ENCODE data around the gene CCNE1. TPM values are rescaled to one million over a fixed set of nuclear protein-coding genes. Genes with fewer than 3 reads are reported as not detected.

The CCNE1 gene
- total and polyA plus RNA-seq, 2 of the 13 experiments (the other 11 are each of a cell fraction or from before 2014, with no cell fraction given): 16.0 to 50.6 TPM

DNA sequence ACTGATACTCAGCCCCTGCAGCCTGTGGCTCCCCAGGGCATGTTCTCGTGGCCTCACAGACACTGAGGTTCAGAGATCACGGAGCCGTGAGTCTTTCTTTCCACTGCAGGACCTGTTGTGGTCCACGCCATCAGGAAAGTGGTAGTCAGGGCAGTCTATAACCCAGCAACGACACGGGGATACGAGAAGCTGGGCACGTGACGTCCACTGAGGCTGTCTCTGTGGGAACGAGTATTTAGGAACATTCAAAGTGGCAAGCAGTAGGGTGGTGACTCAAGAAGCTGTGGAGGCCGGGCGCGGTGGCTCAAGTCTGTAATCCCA, 29.6 kb upstream of the CCNE1 start:
- H3K27me3 ChIP-seq (ENCODE audit: control insufficient read depth in 1 of 2, insufficient read depth in 2 of 2, low read length in 2 of 2): peaks cover 3 to 4% of the 10 kb centered on the region in 2 experiments; a peak in 3 of 5 replicates
- ChIA-PET POLR2A (no interaction called here), CTCF (ENCODE audit: low intra/inter-chr PET ratio, low total read pairs) (no interaction called here)
- intact Hi-C loops (cut with micrococcal nuclease; ENCODE audit: unreplicated experiment) (no loop called here), in situ Hi-C loops (cut with HindIII; ENCODE audit: extremely low pct_ligation_motif_present, low pct_unique_long_range_greater_than_20kb) (no loop called here)
- H4K20me1 ChIP-seq (ENCODE audit: insufficient read depth, low read length): no peaks in the 10 kb centered on the region
- no peak overlapping the region for H2AFZ ChIP-seq (ENCODE audit: low read length)
- ATAC-seq: no peak
- 47% methylated on average over 10 of the region's 13 CpGs for WGBS (ENCODE audit: low lambda C conversion rate)
- H3K9ac ChIP-seq (ENCODE audit: insufficient read depth, low read depth, low read length): no peak overlapping the region
- no peaks in the 10 kb centered on the region for H3K79me2 ChIP-seq (ENCODE audit: insufficient read depth, low read length)
- H3K9me3 ChIP-seq (ENCODE audit: low read length): no peaks in the 10 kb centered on the region
- no peak overlapping the region for H3K27ac ChIP-seq (ENCODE audit: extremely low read length, insufficient read depth, low read length)
- no TSS peak for BruUV-seq (replicated peaks)
- no peaks in the 10 kb centered on the region for H3K4me1 ChIP-seq (ENCODE audit: insufficient read depth, low read length)
- H3K4me2 ChIP-seq (ENCODE audit: low read depth, low read length): no peak overlapping the region; the same call in 1 of the 2 replicates
- FAIRE-seq: no peak
- no peak for DNase-seq (ENCODE audit: low spot score)
- no peak overlapping the region for H3K4me3 ChIP-seq (replicated peaks in 1 of 3; ENCODE audit: insufficient read depth in 1 of 3, low read depth in 2 of 3, low read length in 3 of 3)
- no peaks in the 10 kb centered on the region for H3K36me3 ChIP-seq (replicated peaks in 1 of 2; ENCODE audit: control insufficient read depth in 1 of 2, insufficient read depth in 2 of 2, low read length in 2 of 2)
- no peak for TF ChIP-seq ELF3 (CRISPR knock-in tag; IDR thresholded peaks at IDR 0.05)
- TF ChIP-seq ZNF878 (CRISPR knock-in tag; IDR thresholded peaks at IDR 0.05): no peak
- TF ChIP-seq NR2F1 (CRISPR knock-in tag; IDR thresholded peaks at IDR 0.05): no peak
- TF ChIP-seq SRSF9 (IDR thresholded peaks at IDR 0.05; ENCODE audit: borderline replicate concordance, insufficient read depth, low read depth, low read length, poor library complexity, severe bottlenecking): no peak
- no peak for TF ChIP-seq SOX5 (CRISPR knock-in tag; IDR thresholded peaks at IDR 0.05; ENCODE audit: borderline replicate concordance)
- no peak for TF ChIP-seq ZNF143 (CRISPR knock-in tag; IDR thresholded peaks at IDR 0.05)
- no peak for TF ChIP-seq ZC3H13 (CRISPR knock-in tag; IDR thresholded peaks at IDR 0.05)
- TF ChIP-seq, protein P1, sequence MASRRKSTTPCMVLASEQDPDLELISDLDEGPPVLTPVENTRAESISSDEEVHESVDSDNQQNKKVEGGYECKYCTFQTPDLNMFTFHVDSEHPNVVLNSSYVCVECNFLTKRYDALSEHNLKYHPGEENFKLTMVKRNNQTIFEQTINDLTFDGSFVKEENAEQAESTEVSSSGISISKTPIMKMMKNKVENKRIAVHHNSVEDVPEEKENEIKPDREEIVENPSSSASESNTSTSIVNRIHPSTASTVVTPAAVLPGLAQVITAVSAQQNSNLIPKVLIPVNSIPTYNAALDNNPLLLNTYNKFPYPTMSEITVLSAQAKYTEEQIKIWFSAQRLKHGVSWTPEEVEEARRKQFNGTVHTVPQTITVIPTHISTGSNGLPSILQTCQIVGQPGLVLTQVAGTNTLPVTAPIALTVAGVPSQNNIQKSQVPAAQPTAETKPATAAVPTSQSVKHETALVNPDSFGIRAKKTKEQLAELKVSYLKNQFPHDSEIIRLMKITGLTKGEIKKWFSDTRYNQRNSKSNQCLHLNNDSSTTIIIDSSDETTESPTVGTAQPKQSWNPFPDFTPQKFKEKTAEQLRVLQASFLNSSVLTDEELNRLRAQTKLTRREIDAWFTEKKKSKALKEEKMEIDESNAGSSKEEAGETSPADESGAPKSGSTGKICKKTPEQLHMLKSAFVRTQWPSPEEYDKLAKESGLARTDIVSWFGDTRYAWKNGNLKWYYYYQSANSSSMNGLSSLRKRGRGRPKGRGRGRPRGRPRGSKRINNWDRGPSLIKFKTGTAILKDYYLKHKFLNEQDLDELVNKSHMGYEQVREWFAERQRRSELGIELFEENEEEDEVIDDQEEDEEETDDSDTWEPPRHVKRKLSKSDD (CRISPR knock-in tag; IDR thresholded peaks at IDR 0.05; ENCODE audit: low read depth): no peak
- TF ChIP-seq ZNF670 (CRISPR knock-in tag; IDR thresholded peaks at IDR 0.05; ENCODE audit: borderline replicate concordance): no peak
- TF ChIP-seq, protein P2, sequence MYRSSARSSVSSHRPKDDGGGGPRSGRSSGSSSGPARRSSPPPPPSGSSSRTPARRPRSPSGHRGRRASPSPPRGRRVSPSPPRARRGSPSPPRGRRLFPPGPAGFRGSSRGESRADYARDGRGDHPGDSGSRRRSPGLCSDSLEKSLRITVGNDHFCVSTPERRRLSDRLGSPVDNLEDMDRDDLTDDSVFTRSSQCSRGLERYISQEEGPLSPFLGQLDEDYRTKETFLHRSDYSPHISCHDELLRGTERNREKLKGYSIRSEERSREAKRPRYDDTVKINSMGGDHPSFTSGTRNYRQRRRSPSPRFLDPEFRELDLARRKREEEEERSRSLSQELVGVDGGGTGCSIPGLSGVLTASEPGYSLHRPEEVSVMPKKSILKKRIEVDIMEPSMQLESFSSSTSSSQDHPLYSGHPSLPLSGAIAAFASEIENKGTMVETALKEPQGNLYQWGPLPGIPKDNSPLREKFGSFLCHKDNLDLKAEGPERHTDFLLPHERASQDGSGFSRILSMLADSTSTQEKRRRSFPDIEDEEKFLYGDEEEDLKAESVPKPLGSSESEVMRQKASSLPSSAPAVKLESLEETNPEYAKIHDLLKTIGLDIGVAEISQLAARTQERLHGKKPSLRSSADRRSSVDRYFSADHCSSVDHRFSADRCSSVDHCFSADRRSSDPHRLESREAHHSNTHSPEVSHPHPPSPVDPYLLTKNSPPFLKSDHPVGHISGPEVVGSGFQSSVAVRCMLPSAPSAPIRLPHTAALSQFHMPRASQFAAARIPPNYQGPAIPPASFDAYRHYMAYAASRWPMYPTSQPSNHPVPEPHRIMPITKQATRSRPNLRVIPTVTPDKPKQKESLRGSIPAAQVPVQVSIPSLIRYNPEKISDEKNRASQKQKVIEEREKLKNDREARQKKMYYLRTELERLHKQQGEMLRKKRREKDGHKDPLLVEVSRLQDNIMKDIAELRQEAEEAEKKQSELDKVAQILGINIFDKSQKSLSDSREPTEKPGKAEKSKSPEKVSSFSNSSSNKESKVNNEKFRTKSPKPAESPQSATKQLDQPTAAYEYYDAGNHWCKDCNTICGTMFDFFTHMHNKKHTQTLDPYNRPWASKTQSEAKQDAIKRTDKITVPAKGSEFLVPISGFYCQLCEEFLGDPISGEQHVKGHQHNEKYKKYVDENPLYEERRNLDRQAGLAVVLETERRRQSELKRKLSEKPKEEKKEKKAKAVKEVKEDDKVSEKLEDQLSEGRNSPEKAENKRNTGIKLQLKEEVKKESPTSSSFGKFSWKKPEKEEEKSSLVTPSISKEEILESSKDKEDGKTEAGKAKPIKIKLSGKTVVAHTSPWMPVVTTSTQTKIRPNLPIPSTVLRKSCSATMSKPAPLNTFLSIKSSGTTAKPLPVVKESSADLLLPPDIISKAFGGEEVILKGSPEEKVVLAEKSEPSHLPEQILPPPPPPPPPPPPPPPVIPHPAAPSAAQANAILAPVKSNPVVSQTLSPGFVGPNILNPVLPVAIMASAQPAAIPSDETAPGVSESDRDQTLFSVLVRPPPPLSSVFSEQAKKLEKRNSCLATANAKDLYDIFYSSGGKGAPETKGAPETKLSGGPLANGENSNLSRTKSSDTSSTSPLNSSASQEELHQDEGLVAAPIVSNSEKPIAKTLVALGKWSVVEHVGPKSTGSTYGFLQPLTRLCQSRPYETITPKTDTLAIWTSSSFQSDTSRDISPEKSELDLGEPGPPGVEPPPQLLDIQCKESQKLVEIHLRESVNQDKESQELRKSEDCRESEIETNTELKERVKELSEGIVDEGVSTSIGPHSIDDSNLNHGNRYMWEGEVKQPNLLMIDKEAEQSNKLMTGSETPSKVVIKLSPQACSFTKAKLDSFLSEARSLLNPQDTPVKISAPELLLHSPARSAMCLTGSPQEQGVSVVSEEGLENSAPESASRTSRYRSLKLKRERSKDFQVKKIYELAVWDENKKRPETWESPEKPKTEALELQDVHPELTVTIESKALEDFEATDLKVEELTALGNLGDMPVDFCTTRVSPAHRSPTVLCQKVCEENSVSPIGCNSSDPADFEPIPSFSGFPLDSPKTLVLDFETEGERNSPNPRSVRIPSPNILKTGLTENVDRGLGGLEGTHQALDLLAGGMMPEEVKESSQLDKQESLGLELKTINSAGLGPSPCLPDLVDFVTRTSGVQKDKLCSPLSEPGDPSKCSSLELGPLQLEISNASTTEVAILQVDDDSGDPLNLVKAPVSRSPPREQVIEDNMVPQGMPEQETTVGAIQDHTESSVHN (CRISPR knock-in tag; IDR thresholded peaks at IDR 0.05): no peak
- TF ChIP-seq HOXD1 (CRISPR knock-in tag; IDR thresholded peaks at IDR 0.05): no peak
- TF ChIP-seq, protein P3, sequence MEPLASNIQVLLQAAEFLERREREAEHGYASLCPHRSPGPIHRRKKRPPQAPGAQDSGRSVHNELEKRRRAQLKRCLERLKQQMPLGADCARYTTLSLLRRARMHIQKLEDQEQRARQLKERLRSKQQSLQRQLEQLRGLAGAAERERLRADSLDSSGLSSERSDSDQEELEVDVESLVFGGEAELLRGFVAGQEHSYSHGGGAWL (CRISPR knock-in tag; IDR thresholded peaks at IDR 0.05): no peak
- no peak for TF ChIP-seq ZNF550 (CRISPR knock-in tag; IDR thresholded peaks at IDR 0.05; ENCODE audit: borderline replicate concordance)
- no peak for TF ChIP-seq ARHGAP35 (CRISPR knock-in tag; IDR thresholded peaks at IDR 0.05; ENCODE audit: borderline replicate concordance)
